ENCODE measurements around the gene TLR9.

Gene TLR9

GRCh38 chr3:52246264-52246620 lies 20.8 kb upstream of the TLR9 start:
- DNase-seq, result no peak

- no peak for DNase-seq
Measured at GRCh38 chr3:52245322-52246263, 20.1 kb upstream of the TLR9 start, which contains the start of gene PPM1M. TSS of gene PPM1M (plus strand) at chr3:52245759. CDS start at chr3:52245825, 66 bp downstream.

- DNase-seq, result no peak
Measured at GRCh38 chr3:52243791-52244628, 18.6 kb upstream of the TLR9 start.

GRCh38 chr3:52242039-52242438 lies 16.6 kb upstream of the TLR9 start:
- no peak for DNase-seq

GRCh38 chr3:52240886-52241370 lies 15.5 kb upstream of the TLR9 start:
- DNase-seq, result no peak

GRCh38 chr3:52240059-52240885 lies 14.8 kb upstream of the TLR9 start:
- DNase-seq, result no peak

GRCh38 chr3:52238761-52239701 lies 13.6 kb upstream of the TLR9 start, which contains the start of gene TWF2:
TSS of gene TWF2 (minus strand) at chr3:52239158. CDS start at chr3:52239016, 142 bp downstream.
- DNase-seq, result peak; percentile 28

GRCh38 chr3:52238193-52238760 lies 12.8 kb upstream of the TLR9 start:
- DNase-seq, result no peak

GRCh38 chr3:52237657-52238172 lies 12.3 kb upstream of the TLR9 start:
- peak; percentile 61 for DNase-seq

GRCh38 chr3:52237006-52237656 lies 11.7 kb upstream of the TLR9 start:
- no peak for DNase-seq

- no peak for DNase-seq
Measured at GRCh38 chr3:52236424-52236886, 11.0 kb upstream of the TLR9 start.

- DNase-seq, result no peak
Measured at GRCh38 chr3:52234516-52235447, 9.3 kb upstream of the TLR9 start.

GRCh38 chr3:52233968-52234367 lies 8.5 kb upstream of the TLR9 start:
- DNase-seq, result no peak

GRCh38 chr3:52233108-52233591 lies 7.7 kb upstream of the TLR9 start:
- DNase-seq, result no peak

- no peak for DNase-seq
Measured at GRCh38 chr3:52232279-52233107, 7.0 kb upstream of the TLR9 start.

GRCh38 chr3:52231502-52232278 lies 6.2 kb upstream of the TLR9 start:
- DNase-seq, result no peak

All from kidney glomerular epithelial cell (primary cell).